DMS53 treated with DMSO at 0.1 percent for 48 hours (cell line): Measurements from ENCODE around the gene PRDM16.
"Not testable (repeated sequence)": the region's sequence is repeated elsewhere in the genome, so short reads cannot be mapped to it uniquely, and the experiment has no call there.

Experiments used
- DNase-seq: peaks from one replicate; lab custom pipeline; 2025; ENCODE audit not compliant: unreplicated experiment; lab: John Stamatoyannopoulos, UW

The PRDM16 gene

GRCh38 chr1:3239991-3240390 is 171.0 kb downstream of the PRDM16 start:
- not testable (repeated sequence) for DNase-seq

DNA sequence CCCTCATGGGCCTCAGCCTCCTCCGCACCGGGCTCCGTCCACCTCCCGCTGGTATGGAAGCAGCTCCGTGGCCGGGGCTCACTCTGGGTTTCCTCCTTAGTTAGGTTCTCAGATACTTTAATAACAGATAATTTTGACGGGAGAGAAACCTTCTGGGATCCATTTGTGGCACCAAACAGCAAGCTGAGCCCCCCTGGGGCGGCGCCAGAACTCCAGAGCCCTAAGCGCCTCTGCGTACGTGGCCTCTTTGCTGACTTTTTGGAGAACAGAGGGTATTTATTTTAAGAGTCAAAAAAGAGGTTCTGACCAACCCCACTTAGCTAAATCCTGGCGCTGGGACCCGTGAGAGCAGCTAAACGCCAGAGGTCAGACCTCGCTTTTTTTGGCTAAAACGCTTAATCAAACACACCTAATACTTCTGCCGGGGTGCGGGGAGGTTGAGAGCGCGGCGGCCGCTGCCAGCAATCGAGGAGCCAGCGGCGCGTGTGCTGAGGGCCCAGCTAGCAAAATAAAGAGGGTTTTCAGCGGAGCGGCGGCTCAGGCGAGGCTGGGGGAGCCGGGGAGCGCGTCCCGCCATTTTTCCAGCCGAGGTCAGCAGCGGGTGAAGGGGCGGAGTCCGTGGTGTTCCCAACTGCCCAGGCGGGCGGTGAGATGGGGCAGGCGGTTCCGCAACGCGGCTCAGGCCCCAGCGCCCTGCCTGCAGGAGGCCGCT is 171.7 kb downstream of the PRDM16 start:
- no peak for DNase-seq

- DNase-seq: no peak
These were observed 172.2 kb downstream of the PRDM16 start for GRCh38 chr1:3241236-3241550.

DNA sequence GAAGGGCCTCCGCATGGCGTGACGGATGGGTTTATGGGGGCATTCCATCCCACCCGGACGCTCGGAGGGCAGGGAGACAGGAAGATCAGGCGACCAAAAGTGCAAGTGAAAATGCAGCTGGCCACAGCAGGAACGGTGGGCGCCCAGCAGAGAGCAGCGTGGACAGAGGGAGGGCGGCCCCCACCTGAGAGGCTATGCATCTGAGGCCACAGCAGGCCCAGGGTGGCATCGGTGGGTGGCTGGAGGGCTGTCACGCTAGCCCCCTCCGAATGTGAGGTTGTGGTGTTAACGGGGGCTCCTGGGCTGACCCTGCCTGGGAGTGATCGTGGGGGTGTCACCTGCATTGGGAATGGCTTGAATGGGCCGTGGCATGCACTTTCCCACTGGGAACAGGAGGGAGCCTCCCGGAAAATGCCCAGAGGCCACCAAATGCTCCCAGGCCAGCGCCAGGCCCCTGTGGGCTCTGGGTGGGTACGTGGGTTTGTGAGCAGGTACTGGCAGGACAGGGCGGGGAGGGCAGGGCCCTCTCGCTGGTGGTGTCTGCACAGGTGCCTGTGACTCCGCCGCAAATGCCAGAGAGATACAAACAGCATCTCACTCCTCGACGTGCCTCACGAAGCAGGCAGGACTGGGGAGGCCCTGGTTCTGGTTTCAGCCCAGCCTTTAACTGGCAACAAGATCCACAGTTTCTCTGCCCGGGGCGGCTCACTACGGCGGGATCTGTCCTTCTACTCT is 172.8 kb downstream of the PRDM16 start:
- no peak for DNase-seq

DNA sequence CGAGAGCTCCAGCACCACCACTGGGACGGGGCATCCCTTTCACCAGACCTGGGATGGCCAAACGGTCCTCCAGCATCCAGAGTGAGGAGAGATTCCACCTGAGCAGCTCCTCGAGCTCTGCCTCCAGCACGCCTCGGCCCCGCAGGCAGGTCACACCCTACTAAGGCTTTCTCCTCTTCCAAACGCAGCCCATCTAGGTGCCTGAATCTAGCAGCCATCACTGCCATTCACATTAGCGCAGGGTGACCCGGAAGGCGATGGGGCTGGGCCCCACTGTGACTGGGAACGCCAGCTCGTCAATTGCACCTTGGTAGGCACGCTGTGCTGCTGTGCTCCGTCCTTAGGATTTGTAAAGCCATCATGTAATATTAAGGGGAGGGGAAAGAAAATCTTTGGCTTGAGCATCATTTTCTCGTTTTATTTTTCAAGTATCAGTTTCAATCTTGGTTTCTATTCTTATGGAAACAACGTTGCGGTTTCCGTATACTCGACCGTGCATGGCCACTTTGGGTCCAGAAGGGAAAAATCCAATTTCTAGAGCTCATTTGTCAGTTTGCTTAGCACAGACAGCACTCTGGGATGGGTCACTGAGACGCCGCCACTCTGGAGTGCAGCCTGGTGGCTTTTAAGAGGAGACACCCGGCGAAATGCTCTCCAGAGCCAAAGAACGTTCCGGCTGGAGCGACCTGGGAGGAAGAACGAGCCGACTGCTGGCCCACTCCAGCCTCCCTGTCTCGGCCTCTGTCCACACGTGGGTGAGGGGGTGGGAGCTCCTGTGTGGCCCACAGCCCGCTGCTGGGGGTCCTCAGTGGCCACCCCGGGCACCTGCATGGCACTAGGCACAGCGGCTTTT is 173.6 kb downstream of the PRDM16 start:
- no peak for DNase-seq

DNA sequence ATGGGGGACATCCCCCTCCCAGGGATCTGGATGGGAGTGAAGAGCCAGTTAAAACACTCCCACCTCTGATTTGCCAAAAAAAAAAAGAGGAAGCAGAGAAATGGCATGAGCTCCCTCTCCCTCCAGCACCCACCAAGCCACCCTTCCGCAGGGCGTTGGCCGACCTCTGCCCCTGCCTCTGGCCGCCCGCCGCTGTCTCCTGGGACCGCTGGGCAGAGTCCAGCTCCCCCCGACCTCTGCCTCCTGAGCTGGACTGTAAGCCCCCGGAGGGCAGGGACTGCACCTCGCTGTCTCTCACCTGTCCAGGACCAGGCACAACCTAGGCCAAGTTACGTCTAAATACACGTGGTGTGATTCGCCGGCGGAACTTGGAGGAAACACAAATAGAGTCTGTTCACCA is 174.3 kb downstream of the PRDM16 start:
- no peak for DNase-seq

DNA sequence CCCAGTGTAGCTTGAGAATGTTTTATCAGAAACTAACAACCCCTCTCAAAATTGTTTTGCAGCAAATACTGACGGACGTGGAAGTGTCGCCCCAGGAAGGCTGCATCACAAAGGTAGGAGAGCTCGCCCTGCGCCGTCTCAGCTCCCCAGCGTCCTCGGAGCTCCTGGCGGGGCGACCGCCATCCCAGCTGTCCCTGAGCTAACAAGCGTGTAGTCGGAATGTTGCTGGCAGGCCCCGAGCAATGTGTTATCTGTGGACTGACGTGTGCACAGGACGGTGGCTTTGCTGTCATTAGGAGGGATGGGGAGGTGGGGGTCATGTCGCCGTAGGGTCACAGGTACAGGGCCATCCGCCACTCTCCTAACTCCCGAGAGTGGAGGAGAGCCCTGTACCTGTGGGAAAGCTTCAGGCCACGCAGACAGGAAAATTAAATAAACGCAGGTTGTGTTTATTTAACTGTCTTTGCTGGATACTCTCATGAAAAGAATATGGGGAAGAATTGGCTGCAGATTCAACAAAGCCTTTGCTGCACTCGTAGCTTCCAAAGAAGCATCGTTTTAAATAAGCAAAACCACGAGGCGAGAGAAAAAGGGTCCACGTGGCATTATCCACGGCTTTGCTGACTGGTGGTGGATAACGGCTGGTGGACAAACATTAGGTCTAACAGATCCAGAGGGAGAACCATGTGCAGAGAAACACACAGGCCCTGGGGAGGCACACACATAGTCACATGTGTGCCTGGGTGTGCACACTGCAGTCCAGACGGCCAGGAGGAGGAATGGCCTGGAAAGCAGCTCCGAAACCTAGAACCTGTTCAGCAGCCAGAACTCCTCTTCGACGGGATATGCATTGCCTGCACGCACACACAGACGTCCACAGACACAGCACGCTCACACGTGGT is 175.3 kb downstream of the PRDM16 start:
- no peak for DNase-seq

DNA sequence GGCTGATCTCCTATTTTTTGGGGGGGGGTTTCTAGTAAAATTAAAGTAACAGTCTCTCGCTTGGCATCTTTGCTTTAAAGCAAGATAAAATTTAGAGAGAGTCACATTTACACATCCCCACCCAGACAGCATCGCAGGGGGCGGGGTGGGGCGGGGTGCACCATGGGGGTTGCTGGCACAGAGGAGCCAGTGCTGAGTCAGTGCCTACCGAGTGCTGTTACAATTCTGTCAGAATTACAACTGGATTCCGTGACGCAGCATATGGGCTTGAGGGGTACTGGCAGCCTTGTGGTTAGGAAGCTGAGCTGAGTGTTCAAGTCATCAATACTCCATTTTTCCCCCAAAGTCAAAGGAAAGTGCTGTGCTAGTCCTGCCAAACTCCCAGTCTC is 175.9 kb downstream of the PRDM16 start:
- DNase-seq: no peak

- DNase-seq: no peak
These were observed 176.3 kb downstream of the PRDM16 start for GRCh38 chr1:3245344-3245743.

DNA sequence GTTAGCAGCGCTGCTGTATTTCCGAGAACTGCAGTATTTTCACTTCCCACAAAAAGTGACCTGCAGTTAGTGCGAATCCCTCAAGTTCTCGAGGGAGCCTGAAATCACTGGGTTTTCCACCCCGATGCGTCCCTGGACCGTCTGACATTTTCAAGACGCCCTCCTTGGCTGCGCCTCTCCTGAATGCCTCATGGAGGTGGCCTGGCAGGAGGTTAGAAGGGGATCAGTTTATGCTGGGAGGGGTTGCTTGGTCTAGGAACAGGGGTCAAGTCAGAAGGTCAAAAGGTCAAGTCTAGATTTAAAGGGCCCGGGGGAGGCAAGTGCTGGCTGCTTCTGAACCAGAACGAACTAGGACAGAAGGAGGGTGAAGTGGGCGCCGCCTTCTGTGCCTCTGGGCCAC is 176.8 kb downstream of the PRDM16 start:
- no peak for DNase-seq

DNA sequence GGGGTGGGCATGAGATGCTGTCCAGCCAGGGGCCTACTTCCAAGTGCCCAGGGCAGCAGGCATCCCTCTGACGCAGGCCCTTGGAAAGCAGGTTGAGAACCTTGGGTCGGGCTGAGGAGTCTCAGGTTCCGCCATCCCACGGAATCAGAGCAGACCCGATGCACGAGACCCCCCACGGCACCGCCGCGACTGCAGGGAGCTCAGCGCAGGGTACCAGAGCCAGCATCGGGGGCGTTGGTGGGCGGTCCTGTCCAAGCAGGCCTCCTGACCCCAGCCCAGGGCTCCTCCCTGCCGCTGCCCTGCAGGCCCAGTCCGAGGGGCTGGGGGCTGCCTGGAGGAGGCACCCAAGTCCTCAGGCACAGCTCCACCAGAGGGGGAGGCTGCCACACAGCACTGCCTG is 177.2 kb downstream of the PRDM16 start:
- no peak for DNase-seq

GRCh38 chr1:3247521-3248121 is 178.6 kb downstream of the PRDM16 start:
- no peak for DNase-seq

DNA sequence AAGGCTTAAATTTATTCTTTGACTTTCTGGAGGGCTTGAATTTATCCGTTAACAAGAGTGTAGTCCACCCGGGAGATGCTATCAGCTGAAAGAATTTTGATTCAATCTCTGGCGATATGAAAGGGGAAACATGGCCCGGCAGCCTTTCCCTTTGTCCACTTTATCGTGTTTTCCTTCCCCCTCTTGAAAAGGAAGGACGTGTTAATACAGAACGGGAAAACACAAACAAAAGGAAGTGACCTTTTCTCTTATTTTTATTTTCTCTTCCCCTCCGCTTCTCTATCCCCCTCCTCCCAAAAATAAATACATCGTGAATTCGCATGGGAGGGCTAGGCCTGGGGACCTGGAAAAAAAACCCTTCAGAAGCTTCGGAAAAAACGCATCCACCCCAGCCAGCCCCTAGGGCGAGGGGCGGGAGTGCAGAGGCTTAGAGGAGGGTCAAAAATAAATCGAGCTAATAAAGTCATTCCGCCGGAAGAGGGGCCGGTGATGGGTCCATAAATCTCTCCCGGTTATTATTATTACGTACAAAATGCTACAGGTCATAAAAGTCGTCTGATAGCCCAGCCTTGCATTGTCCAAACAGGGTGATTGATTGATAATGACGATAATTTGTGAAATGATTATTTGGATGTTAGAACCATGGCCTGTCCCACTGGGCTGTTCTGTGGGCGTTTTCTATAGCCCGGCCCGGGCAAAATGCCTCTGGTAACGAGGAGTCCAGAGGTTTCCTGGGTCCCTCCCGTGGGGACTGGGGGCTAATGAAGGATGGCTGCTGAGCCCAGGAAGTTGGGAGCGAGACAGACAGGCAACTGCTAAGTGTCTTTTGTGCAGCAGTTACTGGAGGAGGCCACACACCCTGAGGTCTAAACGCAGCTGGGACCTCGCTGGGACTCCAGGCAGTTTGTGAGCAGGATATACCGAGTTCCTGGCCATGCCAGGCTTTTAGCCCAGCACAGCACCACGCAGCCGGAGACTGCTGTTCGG is 179.4 kb downstream of the PRDM16 start:
- no peak for DNase-seq

DNA sequence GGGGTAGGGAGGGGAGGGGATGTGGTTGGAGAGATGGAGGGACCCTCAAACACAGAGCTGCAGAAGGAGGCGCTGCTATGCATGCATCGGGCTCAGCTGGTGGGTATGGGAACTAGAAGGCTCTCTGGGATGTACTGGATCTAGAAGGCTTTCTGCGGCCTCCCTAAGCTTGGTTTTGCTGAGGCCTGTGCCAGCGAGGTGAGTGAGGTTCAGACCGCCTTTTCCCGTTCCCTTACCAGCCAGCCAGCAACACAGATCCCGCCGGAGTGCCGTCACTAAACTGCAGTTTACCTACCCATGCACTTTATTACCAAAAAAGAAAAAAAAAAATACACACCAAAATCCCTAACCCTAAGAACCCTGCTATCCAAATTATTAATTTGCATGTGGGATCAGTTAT is 180.2 kb downstream of the PRDM16 start:
- DNase-seq: no peak

GRCh38 chr1:3249631-3250501 is 180.9 kb downstream of the PRDM16 start:
- DNase-seq: no peak

GRCh38 chr1:3250624-3251023 is 181.6 kb downstream of the PRDM16 start:
- no peak for DNase-seq

- no peak for DNase-seq
These were observed 182.2 kb downstream of the PRDM16 start for GRCh38 chr1:3251099-3251806.
